ENCODE measurements around the gene PMEPA1.

DNA sequence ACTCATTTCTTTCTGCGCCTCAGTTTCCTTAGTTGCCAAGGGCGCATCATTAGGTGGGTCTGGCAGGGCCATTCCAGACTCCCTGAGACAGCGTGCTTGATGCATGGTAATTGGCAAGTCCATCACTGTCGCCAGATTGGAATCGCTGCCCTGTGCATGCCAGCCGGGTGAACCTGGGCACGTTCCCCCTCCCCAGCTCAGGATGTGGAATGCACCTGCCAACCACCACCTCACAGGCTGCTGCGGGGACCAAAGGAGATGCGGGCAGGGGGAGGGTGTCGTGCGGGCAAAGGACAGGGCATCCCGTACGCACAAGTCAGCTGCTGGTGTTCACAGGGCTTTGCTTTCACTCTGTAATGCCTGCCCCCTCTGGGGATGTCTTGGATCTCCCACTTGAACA lies 36.4 kb upstream of the PMEPA1 start:
- TF ChIP-seq, protein P1, sequence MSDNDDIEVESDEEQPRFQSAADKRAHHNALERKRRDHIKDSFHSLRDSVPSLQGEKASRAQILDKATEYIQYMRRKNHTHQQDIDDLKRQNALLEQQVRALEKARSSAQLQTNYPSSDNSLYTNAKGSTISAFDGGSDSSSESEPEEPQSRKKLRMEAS (IDR thresholded peaks at IDR 0.05) = no peak
- TF ChIP-seq FOXA1 (IDR thresholded peaks at IDR 0.05) (no peak), RAD21 (IDR thresholded peaks at IDR 0.05) (no peak), GABPA (IDR thresholded peaks at IDR 0.05 in 1 of 2, conservative IDR thresholded peaks at IDR 0.05 in 1 of 2) (no peak), YY1 (IDR thresholded peaks at IDR 0.05) (no peak), JUND (IDR thresholded peaks at IDR 0.05) (no peak), SP1 (IDR thresholded peaks at IDR 0.05) (no peak)
- TF ChIP-seq, protein P2, sequence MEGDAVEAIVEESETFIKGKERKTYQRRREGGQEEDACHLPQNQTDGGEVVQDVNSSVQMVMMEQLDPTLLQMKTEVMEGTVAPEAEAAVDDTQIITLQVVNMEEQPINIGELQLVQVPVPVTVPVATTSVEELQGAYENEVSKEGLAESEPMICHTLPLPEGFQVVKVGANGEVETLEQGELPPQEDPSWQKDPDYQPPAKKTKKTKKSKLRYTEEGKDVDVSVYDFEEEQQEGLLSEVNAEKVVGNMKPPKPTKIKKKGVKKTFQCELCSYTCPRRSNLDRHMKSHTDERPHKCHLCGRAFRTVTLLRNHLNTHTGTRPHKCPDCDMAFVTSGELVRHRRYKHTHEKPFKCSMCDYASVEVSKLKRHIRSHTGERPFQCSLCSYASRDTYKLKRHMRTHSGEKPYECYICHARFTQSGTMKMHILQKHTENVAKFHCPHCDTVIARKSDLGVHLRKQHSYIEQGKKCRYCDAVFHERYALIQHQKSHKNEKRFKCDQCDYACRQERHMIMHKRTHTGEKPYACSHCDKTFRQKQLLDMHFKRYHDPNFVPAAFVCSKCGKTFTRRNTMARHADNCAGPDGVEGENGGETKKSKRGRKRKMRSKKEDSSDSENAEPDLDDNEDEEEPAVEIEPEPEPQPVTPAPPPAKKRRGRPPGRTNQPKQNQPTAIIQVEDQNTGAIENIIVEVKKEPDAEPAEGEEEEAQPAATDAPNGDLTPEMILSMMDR (IDR thresholded peaks at IDR 0.05; ENCODE audit: low read depth, low read length, missing input control) = no peak
- TF ChIP-seq, protein P3, sequence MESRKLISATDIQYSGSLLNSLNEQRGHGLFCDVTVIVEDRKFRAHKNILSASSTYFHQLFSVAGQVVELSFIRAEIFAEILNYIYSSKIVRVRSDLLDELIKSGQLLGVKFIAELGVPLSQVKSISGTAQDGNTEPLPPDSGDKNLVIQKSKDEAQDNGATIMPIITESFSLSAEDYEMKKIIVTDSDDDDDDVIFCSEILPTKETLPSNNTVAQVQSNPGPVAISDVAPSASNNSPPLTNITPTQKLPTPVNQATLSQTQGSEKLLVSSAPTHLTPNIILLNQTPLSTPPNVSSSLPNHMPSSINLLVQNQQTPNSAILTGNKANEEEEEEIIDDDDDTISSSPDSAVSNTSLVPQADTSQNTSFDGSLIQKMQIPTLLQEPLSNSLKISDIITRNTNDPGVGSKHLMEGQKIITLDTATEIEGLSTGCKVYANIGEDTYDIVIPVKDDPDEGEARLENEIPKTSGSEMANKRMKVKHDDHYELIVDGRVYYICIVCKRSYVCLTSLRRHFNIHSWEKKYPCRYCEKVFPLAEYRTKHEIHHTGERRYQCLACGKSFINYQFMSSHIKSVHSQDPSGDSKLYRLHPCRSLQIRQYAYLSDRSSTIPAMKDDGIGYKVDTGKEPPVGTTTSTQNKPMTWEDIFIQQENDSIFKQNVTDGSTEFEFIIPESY (IDR thresholded peaks at IDR 0.05) = no peak
- TF ChIP-seq, protein P4, sequence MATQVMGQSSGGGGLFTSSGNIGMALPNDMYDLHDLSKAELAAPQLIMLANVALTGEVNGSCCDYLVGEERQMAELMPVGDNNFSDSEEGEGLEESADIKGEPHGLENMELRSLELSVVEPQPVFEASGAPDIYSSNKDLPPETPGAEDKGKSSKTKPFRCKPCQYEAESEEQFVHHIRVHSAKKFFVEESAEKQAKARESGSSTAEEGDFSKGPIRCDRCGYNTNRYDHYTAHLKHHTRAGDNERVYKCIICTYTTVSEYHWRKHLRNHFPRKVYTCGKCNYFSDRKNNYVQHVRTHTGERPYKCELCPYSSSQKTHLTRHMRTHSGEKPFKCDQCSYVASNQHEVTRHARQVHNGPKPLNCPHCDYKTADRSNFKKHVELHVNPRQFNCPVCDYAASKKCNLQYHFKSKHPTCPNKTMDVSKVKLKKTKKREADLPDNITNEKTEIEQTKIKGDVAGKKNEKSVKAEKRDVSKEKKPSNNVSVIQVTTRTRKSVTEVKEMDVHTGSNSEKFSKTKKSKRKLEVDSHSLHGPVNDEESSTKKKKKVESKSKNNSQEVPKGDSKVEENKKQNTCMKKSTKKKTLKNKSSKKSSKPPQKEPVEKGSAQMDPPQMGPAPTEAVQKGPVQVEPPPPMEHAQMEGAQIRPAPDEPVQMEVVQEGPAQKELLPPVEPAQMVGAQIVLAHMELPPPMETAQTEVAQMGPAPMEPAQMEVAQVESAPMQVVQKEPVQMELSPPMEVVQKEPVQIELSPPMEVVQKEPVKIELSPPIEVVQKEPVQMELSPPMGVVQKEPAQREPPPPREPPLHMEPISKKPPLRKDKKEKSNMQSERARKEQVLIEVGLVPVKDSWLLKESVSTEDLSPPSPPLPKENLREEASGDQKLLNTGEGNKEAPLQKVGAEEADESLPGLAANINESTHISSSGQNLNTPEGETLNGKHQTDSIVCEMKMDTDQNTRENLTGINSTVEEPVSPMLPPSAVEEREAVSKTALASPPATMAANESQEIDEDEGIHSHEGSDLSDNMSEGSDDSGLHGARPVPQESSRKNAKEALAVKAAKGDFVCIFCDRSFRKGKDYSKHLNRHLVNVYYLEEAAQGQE (IDR thresholded peaks at IDR 0.05) = no peak
- TF ChIP-seq, protein P5, sequence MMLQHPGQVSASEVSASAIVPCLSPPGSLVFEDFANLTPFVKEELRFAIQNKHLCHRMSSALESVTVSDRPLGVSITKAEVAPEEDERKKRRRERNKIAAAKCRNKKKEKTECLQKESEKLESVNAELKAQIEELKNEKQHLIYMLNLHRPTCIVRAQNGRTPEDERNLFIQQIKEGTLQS (IDR thresholded peaks at IDR 0.05) = no peak
